DOHH2 (cell line): Measurements from ENCODE around the gene UBE2Z.

ENCODE experiments used
- H3F3A ChIP-seq: fragments of 200-600 bp; sonication (generic), shearing (Covaris generic); 2 replicates; pipeline ENCODE4 v1.6.0; 2016; ENCODE audit warnings: antibody characterized with exemption, mild to moderate bottlenecking; ENCODE audit not compliant: control insufficient read depth, insufficient read depth
- H3K27ac ChIP-seq: fragments of 200-600 bp; sonication (generic); 2 replicates; pipeline ENCODE4 v1.5.1; 2014; ENCODE audit warnings: low read depth, mild to moderate bottlenecking, low read length, moderate library complexity
- H3K27me3 ChIP-seq: fragments of 200-600 bp; sonication (generic); 2 replicates; pipeline ENCODE4 v1.6.1; 2014; ENCODE audit warnings: mild to moderate bottlenecking, low read length, mixed read lengths; ENCODE audit not compliant: control insufficient read depth
- H3K36me3 ChIP-seq: fragments of 200-600 bp; sonication (generic); 2 replicates; pipeline ENCODE4 v1.6.1; 2014; ENCODE audit warnings: mild to moderate bottlenecking, low read length, moderate library complexity, mixed read lengths; ENCODE audit not compliant: control insufficient read depth
- H3K4me1 ChIP-seq: fragments of 200-600 bp; sonication (generic); 2 replicates; pipeline ENCODE4 v1.6.1; 2014; ENCODE audit warnings: mild to moderate bottlenecking, low read length, mixed read lengths; ENCODE audit not compliant: control insufficient read depth
- H3K4me2 ChIP-seq: fragments of 200-600 bp; sonication (generic); 2 replicates; pipeline ENCODE4 v1.6.0; 2014; ENCODE audit warnings: mild to moderate bottlenecking, low read length, moderate library complexity
- H3K4me3 ChIP-seq: fragments of 200-600 bp; sonication (generic); 2 replicates; pipeline ENCODE4 v1.5.1; 2014; ENCODE audit warnings: mild to moderate bottlenecking, low read length, mixed read lengths
- H3K79me2 ChIP-seq: fragments of 200-600 bp; sonication (generic); 2 replicates; pipeline ENCODE4 v1.6.1; 2014; ENCODE audit warnings: mild to moderate bottlenecking, low read length, mixed read lengths; ENCODE audit not compliant: control insufficient read depth
- H3K9me2 ChIP-seq: fragments of 200-600 bp; sonication (generic); replicated peaks from 2 replicates; pipeline ENCODE4 v1.6.1; 2014; ENCODE audit warnings: mild to moderate bottlenecking, low read length, mixed read lengths; ENCODE audit not compliant: control insufficient read depth
- H3K9me3 ChIP-seq: fragments of 200-600 bp; sonication (generic); 2 replicates; pipeline ENCODE4 v1.6.1; 2014; ENCODE audit warnings: antibody characterized with exemption, low read length, mixed read lengths; ENCODE audit not compliant: control insufficient read depth, insufficient read depth
- H4K20me1 ChIP-seq: fragments of 200-600 bp; sonication (generic); 2 replicates; pipeline ENCODE4 v1.6.0; 2014; ENCODE audit warnings: low read depth, mild to moderate bottlenecking, antibody characterized with exemption, low read length, moderate library complexity; ENCODE audit not compliant: control insufficient read depth, insufficient read depth
- CTCF ChIP-seq: fragments of 200-600 bp; sonication (generic); IDR thresholded peaks from one replicate; pipeline ENCODE4 v1.5.1; 2014; ENCODE audit warnings: antibody characterized with exemption, mild to moderate bottlenecking, low read depth, low read length; ENCODE audit not compliant: poor library complexity, severe bottlenecking
- EZH2phosphoT487 ChIP-seq: fragments of 200-600 bp; sonication (generic); IDR thresholded peaks from 2 replicates; pipeline ENCODE4 v1.6.1; 2017; ENCODE audit warnings: borderline replicate concordance, mild to moderate bottlenecking, antibody characterized with exemption, low read length, moderate library complexity, mixed read lengths

Gene UBE2Z

GRCh38 chr17:48910370-48910769 lies 2.2 kb downstream of the UBE2Z start:
- Histone ChIP-seq H3K27ac (no peak overlapping the region), H3K4me1 (peaks cover 34% of the 10 kb centered on the region), H3K4me3 (peak overlapping the region; percentile 89), H3K36me3 (peaks cover 61% of the 10 kb centered on the region), H3K79me2 (peaks cover 86% of the 10 kb centered on the region), H3K27me3 (no peaks in the 10 kb centered on the region), H3F3A (no peaks in the 10 kb centered on the region), H3K9me2 (no peaks in the 10 kb centered on the region), H3K9me3 (no peaks in the 10 kb centered on the region), H3K4me2 (peak overlapping the region; percentile 75), H4K20me1 (peaks cover 31% of the 10 kb centered on the region)
- TF ChIP-seq CTCF (no peak), EZH2phosphoT487 (no peak)

- Histone ChIP-seq H3K9me3 (no peaks in the 10 kb centered on the region), H4K20me1 (peaks cover 31% of the 10 kb centered on the region), H3K27me3 (no peaks in the 10 kb centered on the region), H3K79me2 (peaks cover 90% of the 10 kb centered on the region), H3K36me3 (peaks cover 76% of the 10 kb centered on the region), H3K4me3 (no peak overlapping the region), H3K9me2 (no peaks in the 10 kb centered on the region), H3K4me2 (no peak overlapping the region), H3K27ac (no peak overlapping the region), H3F3A (no peaks in the 10 kb centered on the region), H3K4me1 (peaks cover 35% of the 10 kb centered on the region)
- TF ChIP-seq EZH2phosphoT487 (no peak), CTCF (no peak)
These were observed 4.3 kb downstream of the UBE2Z start for GRCh38 chr17:48912476-48912875.

GRCh38 chr17:48915459-48916282 lies 7.5 kb downstream of the UBE2Z start:
- Histone ChIP-seq H3K4me3 (no peak overlapping the region), H3K27ac (no peak overlapping the region), H3K9me3 (no peaks in the 10 kb centered on the region), H3K9me2 (no peaks in the 10 kb centered on the region), H3K36me3 (peaks cover 88% of the 10 kb centered on the region), H4K20me1 (peaks cover 14% of the 10 kb centered on the region), H3K79me2 (peaks cover 62% of the 10 kb centered on the region), H3K4me1 (peaks cover 18% of the 10 kb centered on the region), H3K4me2 (no peak overlapping the region), H3K27me3 (no peaks in the 10 kb centered on the region), H3F3A (no peaks in the 10 kb centered on the region)
- TF ChIP-seq EZH2phosphoT487 (no peak), CTCF (no peak)
